SU-DHL-6 (cell line): Measurements from ENCODE around the gene PRR23E.

Source experiments
- H2AFZ ChIP-seq: fragments of 200-600 bp; sonication (generic); 2 replicates; pipeline ENCODE4 v1.6.1; 2014; ENCODE audit warnings: low read depth, mild to moderate bottlenecking, moderate library complexity, mixed read lengths, antibody characterized with exemption, low read length; ENCODE audit not compliant: severe bottlenecking
- H3F3A ChIP-seq: fragments of 200-600 bp; shearing (Covaris generic); 2 replicates; pipeline ENCODE4 v1.6.0; 2016; ENCODE audit warnings: antibody characterized with exemption, mild to moderate bottlenecking; ENCODE audit not compliant: insufficient read depth
- H3K27ac ChIP-seq: fragments of 200-600 bp; sonication (generic); 2 replicates; pipeline ENCODE4 v1.5.1; 2016; ENCODE audit warnings: low read depth, mild to moderate bottlenecking, low read length, moderate library complexity, mixed read lengths
- H3K27me3 ChIP-seq: fragments of 200-600 bp; sonication (generic), shearing (Covaris generic); 2 replicates; pipeline ENCODE4 v1.6.0; 2014; ENCODE audit warnings: mild to moderate bottlenecking, low read length
- H3K36me3 ChIP-seq: fragments of 200-600 bp; sonication (generic); 2 replicates; pipeline ENCODE4 v1.6.1; 2014; ENCODE audit warnings: mild to moderate bottlenecking, low read length, mixed read lengths
- H3K4me2 ChIP-seq: fragments of 300-600, 200-600 bp; shearing (Covaris generic), sonication (generic); 2 replicates; pipeline ENCODE4 v1.6.0; 2014; ENCODE audit warnings: low read length, low read depth, mild to moderate bottlenecking; ENCODE audit not compliant: poor library complexity, severe bottlenecking
- H3K4me3 ChIP-seq: fragments of 200-600 bp; sonication (generic); 2 replicates; pipeline ENCODE4 v1.5.1; 2014; ENCODE audit warnings: antibody characterized with exemption, low read length, mild to moderate bottlenecking, mixed read lengths; ENCODE audit not compliant: insufficient read depth, poor library complexity, severe bottlenecking
- H3K79me2 ChIP-seq: fragments of 200-600 bp; sonication (generic); 2 replicates; pipeline ENCODE4 v1.6.1; 2014; ENCODE audit warnings: mild to moderate bottlenecking, low read length, moderate library complexity; ENCODE audit not compliant: insufficient read depth
- H3K9ac ChIP-seq: fragments of 200-600 bp; sonication (generic); 2 replicates; pipeline ENCODE4 v1.7.0; 2014; ENCODE audit warnings: mild to moderate bottlenecking, low read length
- H3K9me2 ChIP-seq: fragments of 200-600 bp; sonication (generic); replicated peaks from 2 replicates; pipeline ENCODE4 v1.6.1; 2014; ENCODE audit warnings: low read length; ENCODE audit not compliant: insufficient read depth
- H3K9me3 ChIP-seq: fragments of 200-600 bp; sonication (generic); 2 replicates; pipeline ENCODE4 v1.6.1; 2014; ENCODE audit warnings: low read length, mixed read lengths; ENCODE audit not compliant: insufficient read depth
- H4K20me1 ChIP-seq: fragments of 200-600 bp; sonication (generic); 2 replicates; pipeline ENCODE4 v1.6.1; 2014; ENCODE audit warnings: low read depth, mild to moderate bottlenecking, antibody characterized with exemption, low read length, moderate library complexity, mixed read lengths
- CTCF ChIP-seq: fragments of 200-600 bp; sonication (generic); IDR thresholded peaks from one replicate; pipeline ENCODE4 v1.5.1; 2017; ENCODE audit warnings: antibody characterized with exemption, mild to moderate bottlenecking, low read length, moderate library complexity; ENCODE audit not compliant: insufficient read depth, poor library complexity, severe bottlenecking
- EZH2phosphoT487 ChIP-seq: fragments of 200-600 bp; sonication (generic), shearing (Covaris generic); conservative IDR thresholded peaks from 2 replicates; pipeline ENCODE4 v1.6.1; 2018; ENCODE audit warnings: mild to moderate bottlenecking, antibody characterized with exemption, low read length, moderate library complexity, mixed read lengths

The PRR23E gene

DNA sequence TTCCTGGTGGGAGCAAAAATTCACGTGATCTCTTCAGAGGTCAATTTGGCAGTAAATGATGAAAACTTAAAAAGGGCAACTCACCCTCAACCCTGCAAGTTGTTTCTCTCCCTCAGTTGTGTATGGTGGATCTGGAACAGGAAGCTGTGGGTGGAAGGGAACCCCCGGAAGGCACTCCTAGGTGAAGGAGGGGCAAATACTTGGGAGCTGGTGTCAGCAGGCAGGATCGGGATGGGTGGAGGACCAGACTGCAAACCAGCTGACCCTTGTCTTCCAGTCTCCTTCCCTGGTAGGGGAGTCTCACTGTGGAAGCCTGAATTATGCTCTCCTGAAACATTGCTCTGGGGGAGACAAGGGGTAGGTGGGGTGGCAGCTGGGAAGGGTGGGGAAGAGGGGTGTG is 33.5 kb downstream of the PRR23E start:
- no peak overlapping the region for H3K4me2 ChIP-seq
- no peak overlapping the region for H3K9ac ChIP-seq

GRCh38 chr3:127226946-127227842 is 34.3 kb downstream of the PRR23E start:
- Histone ChIP-seq H3K79me2 (no peaks in the 10 kb centered on the region), H2AFZ (no peak overlapping the region), H3K27ac (no peak overlapping the region), H3F3A (no peaks in the 10 kb centered on the region), H3K36me3 (no peaks in the 10 kb centered on the region), H3K9ac (no peak overlapping the region), H3K4me3 (no peak overlapping the region), H4K20me1 (no peaks in the 10 kb centered on the region), H3K4me2 (no peak overlapping the region), H3K9me3 (no peaks in the 10 kb centered on the region), H3K27me3 (no peaks in the 10 kb centered on the region), H3K9me2 (no peaks in the 10 kb centered on the region)
- TF ChIP-seq CTCF (no peak), EZH2phosphoT487 (no peak)

More for the DNA sequence above, 33.5 kb downstream of the PRR23E start:
- Histone ChIP-seq H3K27me3 (no peaks in the 10 kb centered on the region), H2AFZ (no peak overlapping the region), H3K36me3 (no peaks in the 10 kb centered on the region), H3K79me2 (no peaks in the 10 kb centered on the region), H3K9me2 (no peaks in the 10 kb centered on the region), H3K4me3 (no peak overlapping the region), H3F3A (no peaks in the 10 kb centered on the region), H3K27ac (no peak overlapping the region), H4K20me1 (no peaks in the 10 kb centered on the region), H3K9me3 (no peaks in the 10 kb centered on the region)
- TF ChIP-seq CTCF, result no peak
- no peak for TF ChIP-seq EZH2phosphoT487

GRCh38 chr3:127228866-127229265 is 35.9 kb downstream of the PRR23E start:
- no peaks in the 10 kb centered on the region for H3F3A ChIP-seq
- no peak overlapping the region for H3K4me3 ChIP-seq
- H3K9me3 ChIP-seq, result no peaks in the 10 kb centered on the region
- no peak overlapping the region for H2AFZ ChIP-seq
- no peak for TF ChIP-seq CTCF
- TF ChIP-seq EZH2phosphoT487, result no peak
- no peaks in the 10 kb centered on the region for H4K20me1 ChIP-seq
- no peak overlapping the region for H3K27ac ChIP-seq
- no peaks in the 10 kb centered on the region for H3K27me3 ChIP-seq
- no peaks in the 10 kb centered on the region for H3K79me2 ChIP-seq
- H3K4me2 ChIP-seq, result no peak overlapping the region
- H3K9me2 ChIP-seq, result no peaks in the 10 kb centered on the region
- H3K36me3 ChIP-seq, result no peaks in the 10 kb centered on the region
- H3K9ac ChIP-seq, result no peak overlapping the region
